ENCODE results near the gene INMT.
"Not testable (repeated sequence)": the region's sequence is repeated elsewhere in the genome, so short reads cannot be mapped to it uniquely, and the experiment has no call there.

Gene INMT

DNA sequence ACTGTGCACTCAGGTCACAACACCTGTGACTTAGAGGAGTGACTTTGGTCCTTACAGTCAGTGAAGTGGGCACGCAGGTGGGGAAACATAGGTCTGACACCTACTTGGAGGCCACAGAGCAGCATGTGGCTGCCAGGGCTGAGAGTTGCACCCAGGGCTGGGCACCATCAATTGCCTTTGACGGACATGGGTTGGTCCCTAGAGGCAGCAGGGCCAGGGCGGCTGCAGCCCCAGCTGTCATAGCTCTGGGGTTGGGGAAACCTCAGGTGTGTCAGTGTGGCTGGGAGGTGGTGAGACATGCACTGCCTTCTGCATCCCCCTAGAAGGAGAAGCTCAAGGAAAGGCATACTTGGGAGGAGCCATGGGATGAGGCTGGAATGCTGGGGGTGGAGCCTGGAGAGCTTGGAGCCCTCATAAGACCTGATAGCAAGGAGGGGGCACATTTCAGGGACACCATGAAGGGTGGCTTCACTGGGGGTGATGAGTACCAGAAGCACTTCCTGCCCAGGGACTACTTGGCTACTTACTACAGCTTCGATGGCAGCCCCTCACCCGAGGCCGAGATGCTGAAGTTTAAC, at the start of gene INMT:
TSS of gene INMT (plus strand) at position 440 of the 578 bp plus-strand sequence. CDS start at position 456, 16 bp downstream.
- no peak for DNase-seq

DNA sequence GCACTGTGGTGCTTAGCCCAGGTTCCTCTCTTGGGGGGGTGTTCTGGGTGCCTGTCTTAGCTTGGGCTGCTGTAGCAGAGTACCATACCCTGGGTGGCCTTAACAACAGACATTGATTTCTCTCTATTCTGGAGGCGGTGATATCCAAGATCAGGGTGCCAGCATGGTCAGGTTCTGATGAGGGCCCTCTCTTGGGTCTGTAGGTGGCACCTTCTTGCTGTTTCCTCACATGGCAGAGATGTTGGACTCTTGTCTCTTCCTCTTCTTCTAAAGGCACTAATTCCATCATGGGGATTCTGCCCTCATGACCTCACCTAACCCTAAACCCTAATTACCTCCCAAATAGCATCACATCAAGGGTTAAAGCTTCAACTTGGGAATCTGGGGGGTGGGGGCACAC, 49.7 kb upstream of the INMT start:
- DNase-seq = no peak

DNA sequence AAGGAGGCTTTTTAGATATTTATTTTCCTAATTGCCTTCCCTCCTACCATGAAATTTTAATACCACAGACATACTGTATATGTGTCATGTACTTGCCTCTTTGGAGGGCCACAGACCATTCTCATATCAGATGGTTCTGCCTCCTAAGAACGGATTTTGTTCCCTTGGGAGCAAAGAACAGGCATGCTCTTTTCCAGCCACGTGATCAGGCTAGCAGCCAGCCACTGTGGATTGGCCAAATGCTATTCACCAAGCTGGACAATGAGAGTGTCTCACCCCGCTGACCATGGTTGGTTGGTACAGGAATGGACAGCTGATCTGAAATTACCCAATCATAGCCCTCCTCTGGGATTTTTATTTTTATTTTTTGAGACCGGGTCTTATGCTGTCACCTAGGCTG, 48.2 kb upstream of the INMT start:
- no peak for DNase-seq

DNA sequence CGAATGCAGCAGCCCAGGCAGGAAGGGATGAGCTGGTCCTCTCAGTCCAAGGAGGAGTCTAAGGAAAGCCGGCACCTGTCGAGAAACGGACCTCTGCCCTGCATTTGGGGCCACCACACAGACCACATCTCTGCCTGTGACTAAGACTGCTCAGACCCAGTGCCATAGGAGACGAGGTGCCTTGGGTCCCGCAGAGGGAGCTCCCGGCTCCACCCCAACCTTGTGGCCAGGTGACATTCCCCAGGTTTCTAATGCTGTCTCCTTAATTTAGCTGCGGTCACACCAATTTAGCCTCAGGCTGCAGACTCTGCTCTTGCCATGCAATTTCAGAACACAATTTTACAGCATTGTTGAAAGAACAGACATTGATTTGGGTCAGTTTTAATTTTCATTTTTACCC, 46.9 kb upstream of the INMT start:
- no peak for DNase-seq

DNA sequence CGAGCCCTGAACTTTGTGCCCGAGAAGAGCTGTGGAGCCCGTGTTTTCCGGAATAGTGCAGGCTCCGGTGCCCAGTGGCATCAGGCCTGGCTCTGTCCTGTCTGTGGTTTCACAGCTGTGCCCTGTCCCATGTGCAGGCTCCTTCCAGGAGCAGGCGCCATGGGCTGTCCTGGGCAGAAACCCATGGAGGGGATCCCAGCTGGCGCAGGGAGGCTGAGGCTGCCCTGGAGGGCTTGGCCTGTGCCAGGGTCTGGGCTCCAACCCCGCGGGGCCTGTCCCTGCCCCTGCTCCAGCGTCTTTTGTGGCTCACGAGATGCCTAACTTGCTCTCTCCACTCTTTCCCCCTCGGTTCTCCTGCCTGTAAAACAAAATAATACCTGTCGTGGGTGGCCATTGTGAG, 46.3 kb upstream of the INMT start:
- no peak for DNase-seq

DNA sequence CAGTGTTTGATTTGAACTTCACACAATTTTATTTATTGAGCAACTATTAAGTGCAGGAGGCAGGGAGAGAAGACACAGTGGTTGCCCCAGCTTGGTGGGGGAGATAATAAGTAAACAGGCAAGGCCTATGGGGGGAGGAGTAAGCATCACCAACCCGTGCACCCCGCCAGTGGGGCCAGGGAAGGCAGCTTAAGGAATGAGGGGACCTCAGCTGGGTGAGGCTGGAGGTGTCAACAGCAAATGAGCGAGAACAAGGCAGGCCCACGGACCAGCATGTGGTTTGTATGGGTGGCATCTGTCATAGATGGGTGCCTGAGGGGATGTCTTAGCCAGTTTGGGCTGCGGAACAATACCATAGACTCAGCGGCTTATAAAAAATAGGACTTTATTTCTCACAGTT, 45.6 kb upstream of the INMT start:
- no peak for DNase-seq

DNA sequence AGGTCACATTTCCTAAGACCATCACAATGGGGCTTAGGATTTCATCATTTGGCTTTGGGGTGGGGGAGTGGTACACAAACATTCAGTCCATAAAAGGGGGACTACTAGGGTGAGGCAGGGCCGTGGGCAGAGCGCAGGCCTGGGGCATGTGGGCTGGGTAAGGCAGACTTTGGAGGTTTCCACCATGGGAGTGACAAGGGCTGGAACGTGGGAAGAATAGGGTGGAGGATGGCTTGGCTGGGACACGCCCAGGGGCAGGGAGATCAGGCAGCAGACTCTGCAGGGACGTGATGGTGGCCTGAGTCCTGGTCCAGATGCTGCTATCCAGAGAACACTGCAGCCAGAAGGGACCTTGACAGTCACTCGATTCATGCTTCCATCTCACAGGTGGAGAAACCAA, 45.0 kb upstream of the INMT start:
- DNase-seq = no peak

DNA sequence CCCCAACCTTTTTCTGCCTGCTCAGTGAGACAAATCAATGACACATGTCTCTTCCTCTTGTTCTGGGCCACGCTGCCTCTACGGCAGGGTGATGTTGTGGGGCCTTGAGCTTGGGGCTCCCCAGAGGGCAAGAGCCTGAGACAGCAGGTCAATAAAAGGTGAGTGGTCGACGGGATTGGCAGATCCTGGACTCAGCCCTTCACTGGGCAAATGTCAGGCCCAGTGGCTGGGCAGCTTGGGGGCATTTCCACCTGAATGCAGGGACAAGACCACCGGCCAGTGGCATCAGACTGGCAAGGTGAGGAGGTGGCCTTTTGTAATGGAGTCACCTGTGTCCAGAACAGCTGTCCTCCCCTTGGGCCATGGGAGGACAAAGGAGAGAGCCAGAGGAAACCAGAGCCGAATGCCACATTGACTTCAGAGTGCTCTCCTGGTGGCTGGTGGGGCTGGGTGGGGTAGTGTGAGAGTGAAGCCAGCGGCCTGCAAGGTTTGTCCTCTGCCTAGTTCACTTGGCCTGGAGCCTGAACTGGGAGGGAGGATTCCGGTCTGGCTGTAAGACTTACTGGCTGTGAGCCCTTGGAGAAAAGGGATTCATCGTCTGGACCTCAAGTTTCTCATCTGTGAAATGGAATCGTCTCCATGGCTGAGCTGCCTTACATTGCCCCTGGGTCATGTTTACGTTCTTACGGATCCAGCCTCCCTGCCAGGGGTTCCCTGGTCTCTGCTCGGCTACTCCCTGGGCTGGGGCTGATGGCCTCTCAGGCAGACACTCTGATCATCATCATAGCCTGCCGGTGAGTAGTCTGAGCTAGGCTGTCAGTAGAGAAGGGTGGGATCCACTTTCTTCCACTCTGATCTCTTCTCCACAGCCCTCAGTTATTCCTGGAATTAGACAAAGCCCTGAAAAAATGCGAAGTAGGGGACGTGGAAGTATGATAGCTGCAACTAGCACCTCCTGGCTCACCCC, 44.3 kb upstream of the INMT start:
- DNase-seq = no peak

DNA sequence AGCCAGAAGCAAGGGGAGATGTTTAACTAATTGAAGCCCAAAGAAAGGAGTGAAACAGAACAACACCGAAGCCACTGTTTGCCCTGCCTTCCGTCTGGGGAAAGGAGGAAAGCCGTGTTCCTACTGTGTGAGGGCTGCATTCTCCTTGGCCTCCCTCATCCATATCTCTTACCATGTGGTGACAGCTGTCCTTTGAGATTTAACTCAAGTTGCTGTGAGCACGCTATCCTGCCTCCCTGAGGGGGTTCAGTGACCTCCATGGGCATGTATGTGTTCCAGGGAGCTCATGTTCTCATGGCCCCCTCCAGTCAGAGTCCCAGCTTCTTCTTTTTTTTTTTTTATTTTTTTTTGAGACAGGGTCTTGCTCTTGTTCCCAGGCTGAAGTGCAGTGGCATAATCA, 43.5 kb upstream of the INMT start:
- DNase-seq = no peak

DNA sequence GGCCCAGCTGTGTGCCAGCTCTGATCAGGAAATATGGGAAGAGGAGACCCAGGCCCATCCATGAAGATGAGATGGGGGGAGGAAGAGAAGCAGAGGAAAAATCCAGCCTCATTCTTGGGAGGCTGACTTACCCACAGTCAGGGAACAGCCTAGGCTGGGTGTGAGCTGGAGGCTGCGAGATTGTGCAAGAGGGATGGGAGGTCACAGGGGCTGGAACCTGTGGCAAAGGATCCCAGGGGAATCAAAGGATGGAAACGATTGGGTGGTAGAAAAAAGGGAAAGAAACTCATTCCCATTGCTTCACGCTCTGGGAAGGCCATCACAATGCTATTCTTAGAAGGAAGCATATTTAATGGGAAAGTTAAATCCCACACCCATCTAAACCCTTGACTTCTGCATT, 43.0 kb upstream of the INMT start:
- DNase-seq = no peak

DNA sequence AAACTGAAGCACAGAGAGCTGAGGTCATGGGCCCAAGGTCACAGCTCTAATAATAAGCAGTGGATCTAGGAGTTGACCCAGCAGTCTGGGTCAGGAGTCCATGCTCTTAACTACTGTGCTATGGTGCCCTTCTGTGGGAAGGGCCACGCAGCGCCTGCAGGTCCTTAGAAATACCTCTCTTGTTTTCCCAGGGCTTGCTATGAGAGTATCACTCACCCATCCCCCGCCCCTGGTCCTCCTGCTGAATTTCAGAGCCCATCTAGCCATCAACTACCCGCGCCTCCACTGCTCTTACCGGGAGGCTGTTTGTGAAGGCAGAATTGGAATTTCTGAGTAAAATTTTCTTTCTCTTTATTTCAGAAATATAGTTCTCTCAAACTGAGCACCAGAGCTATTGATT, 42.4 kb upstream of the INMT start:
- DNase-seq = no peak

DNA sequence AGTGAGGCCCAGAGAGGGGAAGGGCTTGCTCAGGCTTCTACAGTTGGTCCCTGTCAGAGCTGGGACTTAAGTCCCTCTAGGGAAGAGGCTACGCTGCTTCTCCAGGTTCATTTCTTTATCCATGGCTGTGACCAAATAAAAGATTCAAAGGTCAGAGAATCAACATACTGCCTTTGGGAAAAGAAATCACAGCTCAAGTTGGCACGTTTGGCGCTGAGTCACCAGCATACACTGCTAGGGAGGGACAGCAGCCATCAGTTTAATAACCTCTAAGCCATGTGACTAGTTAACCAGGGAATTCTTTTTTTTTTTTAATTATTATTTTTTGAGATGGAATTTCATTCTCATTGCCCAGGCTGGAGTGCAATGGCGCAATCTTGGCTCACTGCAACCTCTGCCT, 41.3 kb upstream of the INMT start:
- DNase-seq = no peak

DNA sequence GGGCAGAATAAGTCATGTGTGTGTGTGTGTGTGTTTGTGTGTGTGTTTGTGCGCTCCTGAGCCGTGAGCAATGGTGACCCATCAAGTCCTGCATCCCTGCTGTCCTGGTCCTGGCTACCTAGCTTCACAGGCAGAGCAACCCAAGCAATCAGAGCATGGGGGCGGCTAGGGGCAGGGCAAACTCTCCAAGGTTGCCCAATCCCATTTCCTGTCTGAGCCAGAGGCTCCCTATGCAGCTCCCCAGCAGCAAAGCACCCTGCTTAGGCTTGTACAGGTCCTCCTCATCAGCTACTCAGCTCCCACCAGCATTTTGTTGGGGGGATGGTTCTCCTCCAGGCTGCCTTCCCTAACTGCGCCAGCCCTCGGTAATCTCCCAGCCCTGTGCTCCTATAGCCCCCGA, 38.5 kb upstream of the INMT start:
- no peak for DNase-seq

DNA sequence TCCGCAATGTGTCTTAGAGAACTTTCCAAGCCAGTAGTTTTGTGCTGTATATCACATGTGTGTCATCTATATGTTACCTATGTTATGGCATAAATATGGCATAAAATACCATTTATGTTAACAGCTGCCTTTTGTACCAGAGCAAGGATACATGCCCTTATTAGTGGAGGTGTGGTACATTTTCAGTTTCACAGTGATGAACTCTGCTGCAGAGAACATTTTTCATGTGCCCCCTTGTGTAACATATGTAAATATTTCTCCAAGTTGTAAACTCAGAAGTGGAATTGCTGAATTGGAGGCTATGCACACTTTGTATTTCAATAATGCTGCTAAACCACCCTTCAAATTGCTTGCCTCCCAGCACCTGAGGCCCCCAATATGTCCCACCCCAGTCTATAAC, 37.8 kb upstream of the INMT start:
- no peak for DNase-seq

DNA sequence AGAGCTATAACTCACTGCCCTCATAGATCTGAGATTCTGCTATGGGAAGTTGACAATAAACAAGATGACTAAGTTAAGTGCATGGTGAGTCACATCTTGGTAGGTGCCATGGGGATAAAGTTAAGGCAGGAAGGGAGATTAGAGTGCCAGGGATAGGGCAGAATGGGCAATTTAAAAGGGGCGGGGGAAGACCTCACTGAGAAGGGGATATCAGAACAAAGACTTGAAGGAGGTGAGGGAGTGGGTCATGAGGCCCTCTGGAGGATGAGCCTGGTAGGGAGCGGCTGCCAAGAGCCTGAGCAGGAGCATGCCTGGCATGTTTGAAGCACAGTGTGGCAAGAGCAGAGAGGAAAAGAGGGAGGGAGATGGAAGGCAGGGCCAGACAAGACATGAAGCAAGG, 34.8 kb upstream of the INMT start:
- DNase-seq = no peak

DNA sequence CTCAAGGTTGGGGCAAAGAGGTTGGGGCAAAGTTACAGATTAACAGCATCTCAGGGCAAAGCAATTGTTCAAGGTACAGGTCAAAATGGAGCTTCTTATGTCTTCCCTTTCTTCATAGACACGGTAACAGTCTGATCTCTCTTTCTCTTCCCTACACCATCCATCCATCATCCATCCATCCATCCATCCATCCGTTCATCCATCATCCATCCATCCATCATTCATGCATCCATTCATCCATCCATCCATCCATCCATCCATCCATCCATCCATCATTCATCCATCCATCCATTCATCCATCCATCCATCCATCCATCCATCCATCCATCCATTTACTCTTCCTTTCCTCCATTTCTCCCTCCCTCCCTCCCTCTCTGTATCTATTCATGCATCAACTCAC, 32.5 kb upstream of the INMT start:
- DNase-seq = not testable (repeated sequence)

DNA sequence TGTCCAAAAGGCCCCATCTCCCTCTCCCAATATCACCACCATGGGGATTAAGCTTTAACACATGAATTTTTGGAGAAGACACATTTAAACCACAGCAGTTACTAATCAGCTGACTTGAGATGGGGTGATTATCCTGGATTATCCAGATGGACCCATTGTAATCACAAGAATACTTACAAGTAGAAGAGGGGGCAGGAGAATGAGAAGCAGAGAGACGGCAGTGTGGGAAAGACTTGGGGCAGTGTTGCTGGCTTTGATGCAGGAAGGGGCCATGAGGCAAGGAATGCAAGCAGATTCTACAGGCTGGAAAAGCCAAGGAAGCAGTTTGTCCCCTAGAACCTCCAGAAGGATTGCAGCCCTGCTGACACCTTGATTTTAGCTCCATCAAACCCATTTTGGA, 30.7 kb upstream of the INMT start:
- no peak for DNase-seq

DNA sequence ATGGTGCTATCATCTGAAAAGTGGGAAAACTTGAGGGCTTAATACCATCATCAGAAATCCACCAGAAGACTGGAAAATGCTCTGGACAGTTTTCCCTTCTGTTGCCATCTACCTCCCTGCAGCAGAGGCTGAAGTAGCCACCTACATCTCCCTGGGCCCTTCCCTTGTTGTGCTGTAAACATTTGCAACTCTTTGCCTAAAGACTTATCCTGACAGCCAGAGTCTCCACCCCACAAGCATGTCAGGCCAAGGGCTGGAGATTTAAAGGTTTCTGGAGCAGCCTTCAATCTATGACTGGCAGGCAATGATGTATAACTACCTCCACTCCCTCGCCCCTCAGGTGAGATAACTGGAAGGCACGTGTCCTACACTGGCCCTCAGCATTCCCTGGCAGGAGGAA, 29.7 kb upstream of the INMT start:
- DNase-seq = no peak

DNA sequence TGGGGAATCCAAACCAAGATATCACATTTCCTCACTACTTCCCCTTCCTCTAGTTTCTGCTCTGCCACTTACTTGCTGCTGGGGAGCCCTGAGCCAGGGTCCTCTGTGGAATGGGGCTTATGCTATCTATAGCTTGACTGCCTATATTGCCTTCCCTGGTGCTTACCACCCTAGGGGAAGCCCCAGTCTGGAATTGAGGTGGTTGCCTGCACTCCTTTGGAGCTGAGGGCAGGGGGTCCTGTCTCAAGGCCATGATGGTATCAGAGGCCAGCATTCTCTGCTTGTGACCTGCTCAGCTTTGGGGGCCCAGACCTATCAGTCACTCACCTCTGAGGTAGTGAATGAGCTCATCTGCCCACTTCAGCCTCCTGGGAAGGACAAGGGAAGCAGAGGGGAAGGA, 29.3 kb upstream of the INMT start:
- no peak for DNase-seq

DNA sequence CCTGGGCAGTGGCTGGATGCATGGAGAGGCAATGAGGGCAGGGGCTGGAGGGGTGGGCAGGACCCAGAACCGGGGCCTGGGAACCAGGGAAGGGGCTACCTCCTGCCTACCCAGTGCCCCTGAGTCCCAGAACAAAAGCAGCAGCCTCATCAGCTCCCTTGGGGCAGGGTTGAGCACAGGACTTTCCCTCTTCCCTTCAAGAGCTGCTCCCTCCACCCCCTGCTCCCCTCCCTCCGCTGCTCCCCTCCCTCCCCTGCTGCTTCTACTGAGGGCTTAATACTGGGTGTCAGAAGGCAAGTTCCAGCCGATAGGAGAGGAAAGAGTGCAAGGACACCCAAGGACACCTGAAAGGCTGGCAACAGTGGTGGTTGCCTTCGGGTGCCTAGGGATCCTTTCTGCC, 28.2 kb upstream of the INMT start:
- no peak for DNase-seq

DNA sequence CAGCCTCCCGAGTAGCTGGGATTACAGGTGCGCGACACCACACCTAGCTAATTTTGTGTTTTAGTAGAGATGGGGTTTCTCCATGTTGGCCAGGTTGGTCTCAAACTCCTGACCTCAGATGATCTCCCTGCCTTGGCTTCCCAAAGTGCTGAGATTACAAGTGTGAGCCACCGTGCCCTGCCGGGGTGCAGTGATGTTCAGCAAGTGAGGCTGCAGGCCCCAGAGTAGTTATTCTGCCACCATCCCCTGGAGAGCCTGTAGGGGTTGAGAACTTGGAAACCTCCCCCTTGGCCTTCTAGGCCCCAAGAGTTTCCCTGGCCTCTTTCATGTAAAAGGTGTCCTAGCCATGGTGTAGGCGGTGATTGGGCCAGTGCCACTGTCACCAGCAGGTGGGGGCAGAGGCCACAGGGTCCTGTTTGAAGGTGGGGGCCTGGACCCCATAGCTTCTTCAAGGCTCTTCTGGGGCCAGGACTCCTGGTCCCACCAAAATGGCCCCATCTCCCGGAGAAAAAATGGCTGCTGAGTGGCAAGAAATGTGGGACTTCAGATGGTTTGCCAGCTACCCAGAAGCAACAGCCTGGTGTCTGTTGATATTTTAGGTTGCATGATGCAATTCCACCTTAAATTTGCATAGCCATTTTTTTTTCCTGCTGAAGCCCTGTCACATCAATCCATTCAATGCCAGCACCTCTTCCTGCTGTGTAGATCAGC, 25.5 kb upstream of the INMT start:
- DNase-seq = no peak

DNA sequence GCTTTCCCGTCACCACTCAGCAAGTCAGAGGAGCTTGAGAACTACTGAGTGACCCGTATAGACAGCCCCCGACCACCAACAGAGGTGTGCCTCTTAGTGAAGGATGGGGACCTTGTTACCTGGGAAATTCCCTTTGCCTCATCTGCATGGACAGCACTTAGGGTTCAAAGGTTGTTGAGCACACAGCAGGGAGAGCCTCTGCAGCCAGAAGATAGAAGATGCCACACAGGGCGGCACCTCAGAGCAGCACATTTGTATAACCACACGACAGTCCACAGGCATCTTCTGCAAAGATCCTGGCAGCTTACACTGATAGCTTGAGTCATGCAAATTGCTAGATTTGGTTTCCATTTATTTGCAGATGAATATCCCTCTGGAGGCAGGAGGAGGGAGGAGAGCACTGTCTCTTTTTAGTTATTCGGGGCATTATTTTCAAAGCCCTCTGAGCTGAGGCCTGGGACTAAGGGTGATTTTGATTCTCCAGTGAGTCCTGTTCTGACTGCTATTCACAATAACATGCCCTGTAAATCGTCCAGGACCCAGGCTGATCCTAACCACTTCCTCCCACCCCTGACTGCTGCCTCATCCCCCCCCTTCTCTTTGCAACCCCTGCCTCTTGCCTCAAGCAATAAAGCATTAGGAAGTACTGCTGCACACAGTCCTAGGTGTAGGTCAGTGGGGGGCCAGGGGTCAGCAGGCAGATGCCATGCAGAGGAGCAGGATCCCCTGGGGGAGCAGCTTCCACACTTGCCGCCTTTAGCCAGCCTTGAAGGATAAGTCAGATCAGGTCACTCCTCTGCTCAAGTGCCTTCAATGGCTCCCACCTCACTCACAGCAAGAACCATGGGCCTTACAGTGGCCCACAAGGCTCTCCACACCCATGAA, 24.6 kb upstream of the INMT start:
- DNase-seq = no peak

DNA sequence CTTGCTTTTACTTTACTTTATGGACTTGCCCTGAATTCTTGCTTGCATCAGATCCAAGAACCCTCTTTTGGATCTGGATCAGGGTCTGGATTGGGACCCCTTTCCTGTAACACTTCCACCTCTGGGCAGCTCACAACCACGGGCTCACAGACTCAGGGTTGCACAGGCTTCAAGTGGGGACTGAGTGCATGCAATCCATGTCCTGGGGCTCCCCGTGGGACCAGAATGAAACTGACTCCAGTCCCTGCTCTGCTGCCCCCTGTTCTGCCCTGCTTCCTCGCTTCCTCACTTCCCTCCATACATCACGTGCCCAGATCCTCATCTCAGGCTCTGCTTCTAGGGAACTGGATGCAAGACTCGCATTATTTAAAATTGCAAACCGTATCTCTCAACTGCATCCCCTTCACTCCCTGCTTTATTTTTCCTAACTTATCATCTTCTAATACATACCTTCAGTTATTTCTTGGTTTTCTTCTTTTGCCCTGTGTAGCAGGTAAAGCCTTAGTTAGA, 23.3 kb upstream of the INMT start:
- DNase-seq = no peak
